Right renal pelvis (tissue), 4 donors: Measurements from ENCODE around the gene CIB4. TPM values are rescaled to one million over a fixed set of nuclear protein-coding genes. Genes with fewer than 3 reads are reported as not detected.
"Not testable (repeated sequence)": the region's sequence is repeated elsewhere in the genome, so short reads cannot be mapped to it uniquely, and the experiment has no call there.

Source experiments
- DNase-seq, 4 donors: peaks; one replicate each; pipeline ENCODE4 v3.0.0-alpha.2; 2013; ENCODE audit warnings: low read depth in 4 of 4, low spot score in 3 of 4, missing footprints in 1 of 4
- polyA plus RNA-seq, 4 donors: library from polyadenylated mRNA; unstranded; fragments of 120-200 nt; gene quantifications; one replicate each; pipeline ENCODE4 v1.2.1, GENCODE V29; 2013; ENCODE audit not compliant: insufficient read length in 4 of 4

CIB4 gene
- polyA plus RNA-seq, 4 donors = 0.30 to 1.2 (median 0.61) TPM

- no peak for DNase-seq
These were observed 27.9 kb upstream of the CIB4 start for GRCh38 chr2:26668856-26669750.

DNA sequence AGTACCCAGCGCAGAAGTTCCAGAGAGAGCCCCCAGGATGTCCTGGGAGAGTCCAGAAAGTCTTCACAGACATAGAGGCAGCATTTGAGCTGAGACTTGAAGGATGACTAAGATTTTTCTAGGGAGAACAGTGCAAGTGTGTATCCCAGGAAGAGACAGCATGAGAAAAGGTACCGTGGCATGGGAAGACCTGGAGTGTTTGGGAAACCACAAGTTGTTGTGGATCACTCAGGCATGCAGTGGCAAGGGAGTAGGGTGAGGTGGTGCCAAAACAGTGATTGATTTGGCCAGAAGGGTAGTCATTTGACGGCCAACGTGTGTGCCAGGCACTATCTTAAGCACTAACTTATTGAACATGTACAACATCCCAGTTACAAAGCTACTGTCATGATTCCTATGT, 26.9 kb upstream of the CIB4 start:
- DNase-seq = no peak

DNA sequence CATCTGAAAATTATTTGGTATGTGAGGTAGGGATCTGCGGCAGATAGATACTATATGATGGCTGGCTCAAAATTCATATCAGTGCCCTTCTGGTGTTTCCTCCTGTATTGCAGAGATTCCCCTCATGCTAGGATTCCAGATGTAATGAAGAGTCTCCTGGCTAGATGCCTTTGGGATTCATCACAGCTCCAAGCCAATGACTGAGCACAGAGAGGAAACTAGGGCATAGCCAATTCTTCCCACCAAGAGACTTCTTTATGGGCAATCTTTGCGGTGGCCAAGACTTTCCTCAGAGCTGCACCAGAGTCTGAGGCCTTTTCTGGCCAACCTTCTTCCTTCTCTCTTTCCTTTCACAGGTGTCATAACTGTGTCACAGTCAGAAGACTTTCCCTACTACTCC, 25.5 kb upstream of the CIB4 start:
- DNase-seq = no peak

DNA sequence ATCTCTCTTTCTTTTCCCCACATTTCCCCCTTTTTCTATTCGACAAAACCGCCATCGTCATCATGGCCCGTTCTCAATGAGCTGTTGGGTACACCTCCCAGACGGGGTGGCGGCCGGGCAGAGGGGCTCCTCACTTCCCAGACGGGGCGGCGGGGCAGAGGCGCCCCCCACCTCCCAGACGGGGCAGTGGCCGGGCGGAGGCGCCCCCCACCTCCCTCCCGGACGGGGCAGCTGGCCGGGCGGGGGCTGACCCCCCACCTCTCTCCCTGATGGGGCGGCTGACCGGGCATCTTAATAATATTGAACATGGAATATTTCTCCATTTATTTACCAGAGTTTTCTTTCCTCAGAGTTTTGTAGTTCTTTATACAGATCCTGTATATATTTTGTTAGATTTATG, 24.1 kb upstream of the CIB4 start:
- DNase-seq = not testable (repeated sequence)

DNA sequence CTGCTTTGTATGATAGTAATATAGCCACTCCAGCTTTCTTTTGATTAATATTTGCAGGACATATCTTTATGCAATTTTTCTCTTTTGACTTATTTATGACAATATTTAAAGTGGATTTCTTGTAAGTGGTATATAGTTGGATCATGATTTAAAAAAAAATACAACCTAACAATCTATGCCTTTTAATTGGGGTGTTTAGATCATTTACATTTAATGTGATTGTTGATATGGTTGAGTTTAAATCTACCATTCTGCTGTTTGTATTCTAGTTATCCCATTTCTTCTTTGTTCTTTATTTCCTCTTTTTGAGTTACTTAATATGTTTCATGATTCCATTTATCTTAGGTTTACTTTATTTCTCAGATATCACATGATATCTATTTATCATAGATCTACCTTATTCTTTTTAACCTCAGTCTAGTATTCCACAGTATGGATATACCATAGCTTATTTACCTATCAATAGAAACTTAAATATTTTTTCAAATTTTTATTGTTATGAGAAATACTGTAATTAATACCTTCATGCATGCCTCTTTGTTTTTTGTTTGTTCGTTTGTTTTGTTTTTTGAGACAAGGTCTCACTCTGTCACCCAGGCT, 19.3 kb upstream of the CIB4 start:
- no peak for DNase-seq

DNA sequence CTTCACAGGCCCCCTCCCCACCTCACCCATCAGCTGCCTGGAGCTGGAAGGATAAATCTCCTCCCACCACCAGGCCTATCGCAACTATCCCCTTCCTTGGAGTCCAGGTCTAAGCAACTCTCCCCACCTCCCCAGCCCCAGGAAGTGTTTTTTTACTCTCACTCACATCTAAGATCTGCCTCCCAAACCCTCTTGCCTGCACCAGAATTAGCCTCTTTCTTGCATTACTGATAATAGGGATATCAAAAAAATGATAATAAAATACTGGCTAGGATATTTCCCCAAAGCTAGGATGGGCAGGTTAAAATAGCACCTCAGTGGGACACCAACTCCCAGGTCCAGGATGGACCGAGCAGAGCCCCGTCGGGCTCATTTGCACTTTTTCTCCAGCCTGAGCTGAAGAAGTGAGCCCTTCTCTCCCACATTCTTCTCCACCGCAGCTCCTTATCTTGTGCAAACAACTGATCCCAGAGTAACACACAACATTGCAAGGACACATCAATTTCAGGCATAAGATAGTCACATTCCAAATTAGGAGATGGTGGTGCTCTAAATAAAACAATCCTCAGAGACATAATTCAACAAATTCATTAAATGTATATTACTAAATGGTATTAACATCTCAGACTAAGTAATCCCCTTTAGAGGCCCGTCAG, 17.7 kb upstream of the CIB4 start:
- DNase-seq = no peak

DNA sequence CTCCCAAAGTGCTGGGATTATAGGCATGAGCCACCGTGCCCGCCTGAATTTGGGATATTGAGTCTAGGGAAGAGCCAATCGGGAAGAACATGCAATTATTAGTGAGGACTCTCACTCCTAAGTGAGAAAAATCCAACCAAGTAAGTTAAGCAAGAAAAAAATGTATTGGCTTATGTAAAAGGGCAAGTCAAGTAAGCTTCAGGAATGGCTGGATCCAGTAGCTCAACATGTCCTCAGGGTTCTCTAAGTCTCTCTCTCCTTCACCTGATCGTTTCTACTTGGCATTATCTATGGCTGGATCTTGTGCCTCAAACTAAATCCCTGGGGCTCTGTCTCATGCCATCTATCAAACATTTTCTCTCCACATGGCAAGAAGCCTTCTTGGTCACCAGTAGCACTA, 16.1 kb upstream of the CIB4 start:
- no peak for DNase-seq

- DNase-seq = no peak
These were observed 14.5 kb upstream of the CIB4 start for GRCh38 chr2:26655611-26656195.

DNA sequence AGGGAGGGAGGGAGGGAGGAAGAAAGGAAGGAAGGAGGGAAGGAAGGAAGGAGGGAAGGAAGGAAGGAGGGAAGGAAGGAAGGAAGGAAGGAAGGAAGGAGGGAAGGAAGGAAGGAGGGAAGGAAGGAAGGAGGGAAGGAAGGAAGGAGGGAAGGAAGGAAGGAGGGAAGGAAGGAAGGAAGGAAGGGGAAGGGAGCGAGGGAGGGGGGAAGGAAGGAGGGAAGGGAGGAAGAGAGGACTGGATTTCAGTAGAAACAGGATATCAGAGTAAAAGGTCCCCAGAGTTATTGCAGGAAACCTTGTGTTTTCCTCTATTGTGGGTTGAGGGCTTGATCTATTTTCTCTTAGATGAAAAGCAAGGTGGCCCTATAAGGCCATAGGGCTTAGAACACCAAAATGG, 14.0 kb upstream of the CIB4 start:
- DNase-seq = not testable (repeated sequence)

GRCh38 chr2:26654061-26654340, 12.8 kb upstream of the CIB4 start:
- no peak for DNase-seq

GRCh38 chr2:26653207-26654060, 12.3 kb upstream of the CIB4 start:
- no peak for DNase-seq

DNA sequence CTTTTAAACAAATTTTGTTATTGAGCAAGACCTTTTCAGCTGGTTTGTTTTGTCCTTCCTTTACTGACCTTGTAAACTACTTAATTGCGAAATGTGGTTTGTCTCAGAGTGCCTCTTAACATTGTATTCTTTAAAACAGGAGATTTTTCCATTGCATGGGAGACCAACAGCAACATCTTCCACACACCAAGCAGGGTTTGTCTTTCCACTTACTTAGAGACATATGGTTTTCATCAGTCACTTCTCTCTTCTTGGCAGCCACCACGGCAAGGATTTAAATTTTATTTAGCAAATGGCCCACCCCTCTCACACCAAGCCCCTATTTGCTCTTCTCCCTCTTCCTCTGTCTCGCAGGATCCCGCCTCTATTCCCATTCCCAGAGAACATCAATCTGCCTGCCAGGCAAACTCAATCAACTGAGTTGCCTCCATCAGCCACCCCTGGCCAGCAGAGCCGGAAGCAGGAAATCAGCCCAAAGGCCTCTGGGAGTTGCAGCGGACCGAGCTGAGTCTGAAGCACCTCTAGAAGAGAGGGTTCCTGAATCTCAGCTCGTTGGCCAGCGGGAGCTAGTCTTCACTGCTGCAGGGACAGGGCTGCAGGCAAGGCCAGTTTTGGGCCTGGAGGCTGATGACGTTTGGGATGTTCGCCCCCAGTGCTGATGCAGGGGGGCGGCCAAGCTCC, 11.3 kb upstream of the CIB4 start:
- DNase-seq = peak in 3 of 4 donors; percentile 43 to 52 (median 51)

DNA sequence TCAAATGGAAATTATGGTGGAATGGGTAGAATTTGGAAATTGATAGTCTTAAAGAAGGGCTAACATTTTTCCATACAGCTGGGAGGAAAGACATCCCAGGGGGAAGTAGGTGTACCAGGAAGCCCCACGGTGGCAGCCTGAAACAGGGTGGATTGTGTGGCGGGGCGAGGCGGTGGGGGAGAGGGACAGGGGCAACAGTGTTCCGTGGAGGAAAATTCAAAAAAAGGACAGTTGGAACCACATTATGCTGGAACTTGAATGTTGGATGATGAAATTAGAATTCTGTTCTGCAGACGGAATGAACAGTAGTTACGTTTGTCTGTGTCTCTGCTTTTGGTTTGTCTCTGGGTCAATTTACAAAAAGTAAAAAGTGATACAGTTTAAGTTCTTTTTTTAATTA, 10.6 kb upstream of the CIB4 start:
- no peak for DNase-seq

DNA sequence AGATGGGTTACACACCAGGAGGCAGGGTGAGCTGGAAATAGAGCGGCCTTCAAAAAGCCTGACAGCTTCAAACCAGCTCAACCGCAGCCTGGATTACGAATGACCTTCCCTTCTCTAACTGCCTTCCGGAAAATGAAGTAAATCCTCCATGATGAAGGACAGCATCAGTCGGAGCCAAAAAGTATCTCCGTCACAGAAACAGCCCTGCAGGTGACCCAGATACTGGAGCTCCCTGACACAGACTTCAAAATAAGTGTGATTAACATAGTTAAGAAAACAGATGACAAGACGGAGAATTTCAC, 10.3 kb upstream of the CIB4 start:
- no peak for DNase-seq

DNA sequence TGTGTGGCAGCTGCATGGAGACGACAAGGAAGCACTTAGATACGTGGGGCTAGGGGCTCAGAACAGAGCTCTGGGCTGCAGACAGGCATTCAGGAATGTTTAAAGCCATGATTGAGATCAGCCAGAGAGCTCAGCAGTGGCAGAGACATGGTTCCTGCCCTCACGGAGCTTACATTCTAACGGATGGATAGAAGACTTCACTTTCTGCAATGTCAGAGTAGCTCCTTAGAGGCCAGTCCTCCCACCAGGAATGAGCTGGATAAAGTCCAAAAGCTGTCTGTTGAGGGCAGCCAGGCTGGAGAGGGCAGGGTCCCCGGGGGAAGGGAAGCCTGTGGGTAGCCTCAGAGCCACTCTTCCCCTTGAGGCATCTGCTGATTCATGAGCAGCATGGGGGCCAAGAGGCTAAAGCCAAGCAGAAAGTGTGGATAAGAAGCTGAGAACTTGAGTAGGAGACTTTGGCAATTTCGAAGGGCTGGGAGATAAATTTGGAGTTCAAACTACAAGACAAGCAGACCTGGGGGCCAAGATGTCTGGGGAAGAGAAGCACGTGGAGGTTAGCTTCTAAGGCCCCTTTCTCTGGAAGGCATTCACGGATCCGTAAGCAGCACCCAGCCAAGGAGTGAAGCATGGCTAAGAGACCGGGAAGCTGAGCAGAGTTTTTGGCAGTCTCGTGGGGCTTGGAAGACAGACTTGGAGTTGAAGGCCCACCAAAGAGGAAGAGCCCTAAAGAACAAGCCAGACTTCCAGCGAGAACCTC, 9.7 kb upstream of the CIB4 start:
- no peak for DNase-seq

DNA sequence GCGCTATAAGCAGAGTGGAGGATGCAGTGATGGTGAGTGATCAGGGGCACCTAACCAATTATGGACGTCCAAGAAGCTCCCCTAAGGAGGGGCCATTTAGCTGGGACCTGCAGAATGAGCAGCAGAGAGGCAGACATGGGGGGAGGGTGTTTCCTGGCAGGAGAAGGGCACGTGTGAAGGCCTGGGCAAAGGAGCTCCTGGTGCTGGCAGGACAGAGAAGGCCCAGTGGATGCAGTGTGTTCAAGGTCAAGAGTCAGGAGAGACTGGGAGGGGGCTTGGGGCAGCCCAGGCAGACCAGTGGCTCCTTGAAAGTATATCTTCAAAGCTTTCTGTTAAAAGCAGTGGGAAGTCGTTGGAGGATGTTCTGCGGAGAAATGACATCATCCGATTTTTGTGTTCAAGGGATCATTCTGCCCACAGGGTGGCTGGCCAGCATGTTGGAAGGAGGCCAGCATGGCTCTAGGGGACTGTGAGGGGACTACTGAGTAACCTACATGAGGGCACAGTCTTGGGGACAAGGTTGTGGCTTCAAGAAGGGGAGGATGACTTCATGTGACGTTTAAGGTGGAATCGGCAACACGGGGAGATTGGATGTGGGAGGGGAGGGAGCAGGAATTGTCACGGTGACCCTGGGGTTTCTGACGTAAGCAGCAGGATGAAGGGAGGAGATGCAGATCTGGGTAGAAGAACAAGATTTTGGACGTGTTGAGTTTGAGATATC, 9.0 kb upstream of the CIB4 start:
- DNase-seq = no peak

- DNase-seq = no peak
These were observed 8.2 kb upstream of the CIB4 start for GRCh38 chr2:26649322-26649721.

DNA sequence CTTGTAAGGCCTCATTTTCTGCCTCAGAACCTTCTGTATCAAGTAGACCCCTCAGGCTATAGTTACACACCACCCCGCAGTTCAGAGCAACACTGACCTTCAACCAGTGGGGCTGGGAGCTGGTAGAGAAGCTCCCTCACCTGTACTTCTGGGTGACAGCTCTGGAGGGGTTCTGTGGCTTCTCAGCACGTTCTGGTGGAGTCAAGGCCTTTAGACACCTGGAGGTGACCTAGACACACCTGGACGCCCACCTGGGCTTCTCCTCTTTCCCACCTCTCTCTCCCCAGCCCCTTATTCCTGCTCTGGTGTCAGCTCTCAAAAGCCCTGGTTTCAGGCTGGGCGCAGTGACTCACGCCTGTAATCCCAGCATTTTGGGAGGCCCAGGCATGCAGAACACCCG, 7.3 kb upstream of the CIB4 start:
- DNase-seq = no peak

- no peak for DNase-seq
These were observed 6.8 kb upstream of the CIB4 start for GRCh38 chr2:26647981-26648380.
